ENCODE data around the gene CDH4. TPM values are rescaled to one million over a fixed set of nuclear protein-coding genes. Genes with fewer than 3 reads are reported as not detected.

CDH4 gene
- total RNA-seq, 1 experiment from 2014 or later = not detected

GRCh38 chr20:61280217-61280980 lies 28.3 kb downstream of the CDH4 start:
- POLR2A ChIA-PET = no interaction called here
- H3K9me3 Mint-ChIP-seq (ENCODE audit: unreplicated experiment) = peaks cover 18% of the 10 kb centered on the region
- H3K36me3 ChIP-seq (ENCODE audit: control insufficient read depth, insufficient read depth, low read length) = no peaks in the 10 kb centered on the region; the same call in 1 of the 2 replicates
- peaks cover 60% of the 10 kb centered on the region for H3K9me3 ChIP-seq
- intact Hi-C loops (cut with micrococcal nuclease; ENCODE audit: unreplicated experiment) = no loop called here
- H3K4me1 Mint-ChIP-seq (ENCODE audit: low read depth, unreplicated experiment) = no peaks in the 10 kb centered on the region
- peaks cover 4% of the 10 kb centered on the region for H3K27me3 Mint-ChIP-seq (ENCODE audit: insufficient read depth, unreplicated experiment)
- peaks cover 26% of the 10 kb centered on the region for H3K36me3 Mint-ChIP-seq (ENCODE audit: insufficient read depth, unreplicated experiment)
- no peak overlapping the region for H3K4me3 Mint-ChIP-seq (ENCODE audit: unreplicated experiment)
- CTCF ChIA-PET = no interaction called here
- TF ChIP-seq CTCF (IDR thresholded peaks at IDR 0.05; ENCODE audit: insufficient read depth in 1 of 2, low read depth in 1 of 2, low read length in 1 of 2, severe bottlenecking in 1 of 2, unreplicated experiment in 1 of 2) = no peak
- peak in 1 of 2 experiments; percentile 36 for DNase-seq
- no peaks in the 10 kb centered on the region for H3K27me3 ChIP-seq (replicated peaks; ENCODE audit: control insufficient read depth, insufficient read depth, low read length)
- H3K27ac Mint-ChIP-seq (ENCODE audit: unreplicated experiment) = no peak overlapping the region
- no peaks in the 10 kb centered on the region for H3K4me1 ChIP-seq
- H3K4me3 ChIP-seq (ENCODE audit: low read depth, low read length) = no peak overlapping the region
- no TSS peak for BruUV-seq (replicated peaks)

GRCh38 chr20:61281286-61281795 lies 29.3 kb downstream of the CDH4 start:
- H3K4me3 ChIP-seq (ENCODE audit: low read depth, low read length) = no peak overlapping the region
- Mint-ChIP-seq H3K4me1 (ENCODE audit: low read depth, unreplicated experiment) (no peaks in the 10 kb centered on the region), H3K36me3 (ENCODE audit: insufficient read depth, unreplicated experiment) (peaks cover 26% of the 10 kb centered on the region), H3K27ac (ENCODE audit: unreplicated experiment) (no peak overlapping the region), H3K27me3 (ENCODE audit: insufficient read depth, unreplicated experiment) (peaks cover 4% of the 10 kb centered on the region), H3K9me3 (ENCODE audit: unreplicated experiment) (peaks cover 18% of the 10 kb centered on the region), H3K4me3 (ENCODE audit: unreplicated experiment) (no peak overlapping the region)
- H3K4me1 ChIP-seq = no peaks in the 10 kb centered on the region
- intact Hi-C loops (cut with micrococcal nuclease; ENCODE audit: unreplicated experiment) = no loop called here
- no TSS peak for BruUV-seq (replicated peaks)
- H3K36me3 ChIP-seq (ENCODE audit: control insufficient read depth, insufficient read depth, low read length) = no peaks in the 10 kb centered on the region; the same call in 1 of the 2 replicates
- peak in 1 of 2 experiments; percentile 38 for DNase-seq
- no peak for TF ChIP-seq CTCF (IDR thresholded peaks at IDR 0.05; ENCODE audit: insufficient read depth in 1 of 2, low read depth in 1 of 2, low read length in 1 of 2, severe bottlenecking in 1 of 2, unreplicated experiment in 1 of 2)
- H3K27me3 ChIP-seq (replicated peaks; ENCODE audit: control insufficient read depth, insufficient read depth, low read length) = no peaks in the 10 kb centered on the region
- CTCF ChIA-PET = no interaction called here
- POLR2A ChIA-PET = no interaction called here
- H3K9me3 ChIP-seq = peaks cover 57% of the 10 kb centered on the region

GRCh38 chr20:61284752-61285151 lies 32.7 kb downstream of the CDH4 start:
- peaks cover 3% of the 10 kb centered on the region for H3K27me3 Mint-ChIP-seq (ENCODE audit: insufficient read depth, unreplicated experiment)
- Histone ChIP-seq H3K27me3 (replicated peaks; ENCODE audit: control insufficient read depth, insufficient read depth, low read length) (no peaks in the 10 kb centered on the region), H3K9me3 (peaks cover 49% of the 10 kb centered on the region), H3K36me3 (ENCODE audit: control insufficient read depth, insufficient read depth, low read length) (no peaks in the 10 kb centered on the region; the same call in 1 of the 2 replicates), H3K4me1 (no peaks in the 10 kb centered on the region), H3K4me3 (ENCODE audit: low read depth, low read length) (no peak overlapping the region)
- H3K27ac Mint-ChIP-seq (ENCODE audit: unreplicated experiment) = no peak overlapping the region
- H3K9me3 Mint-ChIP-seq (ENCODE audit: unreplicated experiment) = peaks cover 18% of the 10 kb centered on the region
- BruUV-seq (replicated peaks) = no TSS peak
- TF ChIP-seq CTCF (IDR thresholded peaks at IDR 0.05; ENCODE audit: insufficient read depth in 1 of 2, low read depth in 1 of 2, low read length in 1 of 2, severe bottlenecking in 1 of 2, unreplicated experiment in 1 of 2) = no peak
- no peak for DNase-seq
- intact Hi-C loops (cut with micrococcal nuclease; ENCODE audit: unreplicated experiment) = no loop called here
- ChIA-PET CTCF (interaction anchor here (0.5 kb wide), 1 partner anchor 83 kb away, joined by 3 read pairs; no protein-coding TSS in a partner anchor), POLR2A (no interaction called here)
- H3K36me3 Mint-ChIP-seq (ENCODE audit: insufficient read depth, unreplicated experiment) = peaks cover 26% of the 10 kb centered on the region
- no peak overlapping the region for H3K4me3 Mint-ChIP-seq (ENCODE audit: unreplicated experiment)
- H3K4me1 Mint-ChIP-seq (ENCODE audit: low read depth, unreplicated experiment) = no peaks in the 10 kb centered on the region
